NCI-H345 treated with DMSO at 0.1 percent for 48 hours (cell line): Measurements from ENCODE around the gene IVL.

Source experiments
- DNase-seq: peaks from one replicate; lab custom pipeline; 2025; ENCODE audit not compliant: unreplicated experiment; lab: John Stamatoyannopoulos, UW

IVL gene

GRCh38 chr1:152946651-152947256 lies 38.4 kb downstream of the IVL start, which contains the start of gene SPRR5:
TSS of gene SPRR5 (plus strand) at chr1:152947206. CDS start at chr1:152948555, 1,349 bp downstream.
- no peak for DNase-seq

GRCh38 chr1:152951711-152952110 lies 43.4 kb downstream of the IVL start:
- no peak for DNase-seq

GRCh38 chr1:152953761-152954160 lies 45.4 kb downstream of the IVL start:
- no peak for DNase-seq

- no peak for DNase-seq
Measured at GRCh38 chr1:152954436-152954835, 46.1 kb downstream of the IVL start.

GRCh38 chr1:152957561-152957960 lies 49.2 kb downstream of the IVL start:
- no peak for DNase-seq

- DNase-seq = no peak
Measured at GRCh38 chr1:152959273-152959672, 50.9 kb downstream of the IVL start.

- no peak for DNase-seq
Measured at GRCh38 chr1:152959801-152960451, 51.6 kb downstream of the IVL start.

GRCh38 chr1:152960452-152961044 lies 52.2 kb downstream of the IVL start:
- no peak for DNase-seq
